H9 (cell line): ENCODE results near the gene SNORC. TPM values are rescaled to one million over a fixed set of nuclear protein-coding genes. Genes with fewer than 3 reads are reported as not detected.

Experiments used
- DNase-seq: peaks from one replicate; pipeline ENCODE4 v3.0.0-alpha.2; 2017
- H2AFZ ChIP-seq: one replicate; pipeline ENCODE4 v1.6.1; 2013; ENCODE audit warnings: mild to moderate bottlenecking, low read length, control low read depth, moderate library complexity
- H2AK5ac ChIP-seq: 2 replicates; pipeline ENCODE4 v1.6.1; 2013; ENCODE audit warnings: low read length, control low read depth, mixed read lengths; ENCODE audit not compliant: insufficient read length
- H2BK120ac ChIP-seq: one replicate; pipeline ENCODE4 v1.6.1; 2013; ENCODE audit warnings: low read depth, mild to moderate bottlenecking, low read length, control low read depth, inconsistent platforms; ENCODE audit not compliant: poor library complexity, severe bottlenecking
- H2BK12ac ChIP-seq: 2 replicates; pipeline ENCODE4 v1.6.1; 2013; ENCODE audit warnings: low read length, control low read depth, mixed read lengths, low read depth; ENCODE audit not compliant: insufficient read length
- H2BK15ac ChIP-seq: 2 replicates; pipeline ENCODE4 v1.6.1; 2013; ENCODE audit warnings: low read depth, low read length, control low read depth
- H2BK20ac ChIP-seq: one replicate; pipeline ENCODE4 v1.6.1; 2013; ENCODE audit warnings: low read depth, mild to moderate bottlenecking, low read length, control low read depth, inconsistent platforms; ENCODE audit not compliant: poor library complexity, severe bottlenecking
- H2BK5ac ChIP-seq: 2 replicates; pipeline ENCODE4 v1.6.1; 2013; ENCODE audit warnings: low read length, control low read depth, mixed read lengths; ENCODE audit not compliant: insufficient read length
- H3K14ac ChIP-seq: 2 replicates; pipeline ENCODE4 v1.6.1; 2013; ENCODE audit warnings: low read length, control low read depth; ENCODE audit not compliant: insufficient read depth
- H3K18ac ChIP-seq: 2 replicates; pipeline ENCODE4 v1.6.1; 2013; ENCODE audit warnings: low read depth, mild to moderate bottlenecking, mixed read lengths, low read length, control low read depth; ENCODE audit not compliant: insufficient read length
- H3K23ac ChIP-seq: 2 replicates; pipeline ENCODE4 v1.6.1; 2013; ENCODE audit warnings: low read length, control low read depth, mixed read lengths, low read depth; ENCODE audit not compliant: insufficient read length
- H3K23me2 ChIP-seq: 2 replicates; pipeline ENCODE4 v1.6.1; 2013; ENCODE audit warnings: low read depth, mild to moderate bottlenecking, mixed read lengths, low read length, control low read depth; ENCODE audit not compliant: insufficient read length, poor library complexity, severe bottlenecking
- H3K27ac ChIP-seq: 2 replicates; pipeline ENCODE4 v1.5.1; 2013; ENCODE audit warnings: low read length, control low read depth, mixed read lengths, low read depth; ENCODE audit not compliant: insufficient read length
- H3K27me3 ChIP-seq: 2 replicates; pipeline ENCODE4 v1.6.1; 2013; ENCODE audit warnings: low read length, control low read depth, inconsistent platforms; ENCODE audit not compliant: insufficient read depth
- H3K4ac ChIP-seq: 2 replicates; pipeline ENCODE4 v1.6.1; 2013; ENCODE audit warnings: low read depth, mild to moderate bottlenecking, control low read depth, inconsistent platforms, low read length, moderate library complexity
- H3K4me1 ChIP-seq: 2 replicates; pipeline ENCODE4 v1.6.1; 2013; ENCODE audit warnings: low read length, control low read depth, inconsistent platforms; ENCODE audit not compliant: insufficient read depth
- H3K4me2 ChIP-seq: 2 replicates; pipeline ENCODE4 v1.6.1; 2013; ENCODE audit warnings: low read length, control low read depth, mixed read lengths; ENCODE audit not compliant: insufficient read length, insufficient read depth
- H3K56ac ChIP-seq: 2 replicates; pipeline ENCODE4 v1.6.1; 2013; ENCODE audit warnings: low read depth, mild to moderate bottlenecking, mixed read lengths, low read length, control low read depth; ENCODE audit not compliant: insufficient read length
- H3K79me1 ChIP-seq: 2 replicates; pipeline ENCODE4 v1.6.1; 2013; ENCODE audit warnings: low read depth, mild to moderate bottlenecking, moderate library complexity, low read length, control low read depth, inconsistent platforms; ENCODE audit not compliant: insufficient read depth, poor library complexity, severe bottlenecking
- H3K79me2 ChIP-seq: 2 replicates; pipeline ENCODE4 v1.6.1; 2013; ENCODE audit warnings: low read length, control low read depth, inconsistent platforms; ENCODE audit not compliant: insufficient read depth
- H3K9ac ChIP-seq: 2 replicates; pipeline ENCODE4 v1.6.1; 2013; ENCODE audit warnings: low read length, control low read depth, mixed read lengths; ENCODE audit not compliant: insufficient read length; ENCODE audit errors: extremely low read depth
- H3K9me3 ChIP-seq: one replicate; pipeline ENCODE4 v1.6.1; 2013; ENCODE audit warnings: low read depth, low read length, inconsistent platforms; ENCODE audit not compliant: control insufficient read depth
- H3T11ph ChIP-seq: one replicate; pipeline ENCODE4 v1.6.1; 2013; ENCODE audit warnings: mild to moderate bottlenecking, low read length, control low read depth, inconsistent platforms
- H4K20me1 ChIP-seq: one replicate; pipeline ENCODE4 v1.6.1; 2013; ENCODE audit not compliant: control insufficient read depth, insufficient read length, insufficient read depth
- H4K5ac ChIP-seq: 2 replicates; pipeline ENCODE4 v1.6.1; 2013; ENCODE audit warnings: low read depth, mild to moderate bottlenecking, mixed read lengths, low read length, control low read depth; ENCODE audit not compliant: insufficient read length
- H4K8ac ChIP-seq: replicated peaks from 2 replicates; pipeline ENCODE4 v1.6.1; 2013; ENCODE audit warnings: low read length, control low read depth, mixed read lengths, low read depth; ENCODE audit not compliant: insufficient read length
- H4K91ac ChIP-seq: 2 replicates; pipeline ENCODE4 v1.6.1; 2013; ENCODE audit warnings: low read depth, mild to moderate bottlenecking, moderate library complexity, mixed read lengths, low read length, control low read depth; ENCODE audit not compliant: insufficient read length
- H3K27ac Mint-ChIP-seq, 3 experiments: 2 replicates in 2 of 3; 3 replicates in 1 of 3; pipeline ENCODE4 v1.8.0; 2020 to 2021; ENCODE audit warnings: mixed read lengths in 3 of 3, mild to moderate bottlenecking in 1 of 3, moderate library complexity in 1 of 3
- H3K27me3 Mint-ChIP-seq: 2 replicates; pipeline ENCODE4 v1.8.0; 2021; ENCODE audit warnings: low read depth, mild to moderate bottlenecking, moderate library complexity, mixed read lengths
- H3K36me3 Mint-ChIP-seq, 3 experiments: 2 replicates in 2 of 3; 3 replicates in 1 of 3; pipeline ENCODE4 v1.8.0; 2020 to 2021; ENCODE audit warnings: low read depth in 3 of 3, mixed read lengths in 3 of 3; ENCODE audit not compliant: insufficient read depth in 1 of 3
- H3K4me1 Mint-ChIP-seq, 2 experiments: 2 replicates each; pipeline ENCODE4 v1.8.0; 2020; ENCODE audit warnings: mixed read lengths in 2 of 2
- H3K4me3 Mint-ChIP-seq, 2 experiments: 2 replicates in 1 of 2; 3 replicates in 1 of 2; pipeline ENCODE4 v1.8.0; 2020 to 2021; ENCODE audit warnings: mild to moderate bottlenecking in 2 of 2, mixed read lengths in 2 of 2, moderate library complexity in 1 of 2
- H3K9me3 Mint-ChIP-seq, 2 experiments: 2 replicates in 1 of 2; 3 replicates in 1 of 2; pipeline ENCODE4 v1.8.0; 2020; ENCODE audit warnings: mild to moderate bottlenecking in 2 of 2, mixed read lengths in 2 of 2, moderate library complexity in 1 of 2
- WGBS: extraction: QIAGEN DNeasy Blood & Tissue Kit; methylation state at CpG from one replicate; pipeline ENCODE4 v1.1.7; 2013; ENCODE audit warnings: missing lambda C conversion rate, low lambda C conversion rate, mixed read lengths; ENCODE audit not compliant: insufficient read length; ENCODE audit errors: extremely low coverage; 5-methylcytosine and 5-hydroxymethylcytosine counted together
- total RNA-seq: library from RNA; stranded (reverse); gene quantifications from 2 replicates; pipeline ENCODE4 v1.2.1, GENCODE V29; 2021
- TF ChIP-seq, protein P1 (sequence below): fragments of 200-600 bp; sonication (generic); conservative IDR thresholded peaks from 3 replicates; pipeline ENCODE4 v1.8.0; 2021; ENCODE audit warnings: antibody characterized with exemption, mild to moderate bottlenecking

SNORC gene
- total RNA-seq, 1 experiment from 2014 or later: 1.1 TPM

DNA sequence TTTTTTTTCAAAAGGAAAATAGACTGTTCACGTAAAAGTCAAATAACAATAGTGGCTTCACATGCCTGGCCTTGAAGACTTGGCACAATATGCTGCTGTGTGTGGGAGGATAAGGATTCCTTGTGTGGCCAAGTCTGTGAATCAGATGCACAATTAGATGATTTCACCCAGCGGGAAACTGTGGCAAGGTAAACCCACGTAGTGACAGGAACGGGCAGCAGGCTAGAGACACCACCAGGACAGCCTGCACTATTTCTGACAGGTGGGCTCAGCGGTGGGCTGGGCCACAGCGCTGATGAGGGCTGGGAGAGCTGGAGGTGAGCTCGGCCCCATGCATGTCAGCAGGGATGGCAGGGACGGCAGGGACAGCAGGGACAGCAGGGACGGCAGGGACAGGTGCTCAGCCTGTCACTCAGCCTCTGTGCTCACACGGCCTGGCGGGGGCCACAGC, 21.6 kb downstream of the SNORC start:
- no peak overlapping the region for H2BK20ac ChIP-seq
- no peak overlapping the region for H3K27ac ChIP-seq
- H3K79me2 ChIP-seq: no peaks in the 10 kb centered on the region
- no peak overlapping the region for H4K5ac ChIP-seq
- peaks cover 54% of the 10 kb centered on the region for H3K27me3 Mint-ChIP-seq
- H4K8ac ChIP-seq: no peak overlapping the region
- no peak overlapping the region for H3K27ac Mint-ChIP-seq
- H3K23me2 ChIP-seq: no peaks in the 10 kb centered on the region
- H2BK5ac ChIP-seq: no peak overlapping the region
- no peaks in the 10 kb centered on the region for H3K9me3 ChIP-seq
- no peak overlapping the region for H3K23ac ChIP-seq
- no peaks in the 10 kb centered on the region; a peak in 1 of 7 replicates for H3K36me3 Mint-ChIP-seq
- WGBS: no CpG with 5 or more reads among the region's 11 CpGs
- peaks cover 19 to 23% of the 10 kb centered on the region in 2 experiments for H3K4me1 Mint-ChIP-seq
- no peak overlapping the region for H2BK15ac ChIP-seq
- no peak overlapping the region; a peak in 1 of 5 replicates for H3K4me3 Mint-ChIP-seq
- H3K79me1 ChIP-seq: no peaks in the 10 kb centered on the region
- H3T11ph ChIP-seq: no peak overlapping the region
- H2BK12ac ChIP-seq: no peak overlapping the region
- no peak overlapping the region for H3K14ac ChIP-seq
- H4K91ac ChIP-seq: no peak overlapping the region
- H3K4me2 ChIP-seq: no peak overlapping the region
- no peaks in the 10 kb centered on the region for H4K20me1 ChIP-seq
- TF ChIP-seq, protein P1, sequence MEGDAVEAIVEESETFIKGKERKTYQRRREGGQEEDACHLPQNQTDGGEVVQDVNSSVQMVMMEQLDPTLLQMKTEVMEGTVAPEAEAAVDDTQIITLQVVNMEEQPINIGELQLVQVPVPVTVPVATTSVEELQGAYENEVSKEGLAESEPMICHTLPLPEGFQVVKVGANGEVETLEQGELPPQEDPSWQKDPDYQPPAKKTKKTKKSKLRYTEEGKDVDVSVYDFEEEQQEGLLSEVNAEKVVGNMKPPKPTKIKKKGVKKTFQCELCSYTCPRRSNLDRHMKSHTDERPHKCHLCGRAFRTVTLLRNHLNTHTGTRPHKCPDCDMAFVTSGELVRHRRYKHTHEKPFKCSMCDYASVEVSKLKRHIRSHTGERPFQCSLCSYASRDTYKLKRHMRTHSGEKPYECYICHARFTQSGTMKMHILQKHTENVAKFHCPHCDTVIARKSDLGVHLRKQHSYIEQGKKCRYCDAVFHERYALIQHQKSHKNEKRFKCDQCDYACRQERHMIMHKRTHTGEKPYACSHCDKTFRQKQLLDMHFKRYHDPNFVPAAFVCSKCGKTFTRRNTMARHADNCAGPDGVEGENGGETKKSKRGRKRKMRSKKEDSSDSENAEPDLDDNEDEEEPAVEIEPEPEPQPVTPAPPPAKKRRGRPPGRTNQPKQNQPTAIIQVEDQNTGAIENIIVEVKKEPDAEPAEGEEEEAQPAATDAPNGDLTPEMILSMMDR: no peak
- no peaks in the 10 kb centered on the region for H3K27me3 ChIP-seq
- no peak overlapping the region for H3K9ac ChIP-seq
- no peak overlapping the region for H3K18ac ChIP-seq
- H2AFZ ChIP-seq: no peak overlapping the region
- DNase-seq: no peak
- H3K56ac ChIP-seq: no peak overlapping the region
- no peak overlapping the region for H3K4ac ChIP-seq
- no peak overlapping the region for H2AK5ac ChIP-seq
- H3K4me1 ChIP-seq: no peaks in the 10 kb centered on the region; the same call in 1 of the 2 replicates
- no peak overlapping the region for H2BK120ac ChIP-seq
- H3K9me3 Mint-ChIP-seq: peaks cover 0 to 2% of the 10 kb centered on the region in 2 experiments; a peak in 2 of 5 replicates
